Activated CD8-positive, alpha-beta memory T cell treated with anti-CD3 and anti-CD28 coated beads, Interleukin-2, amount 10 ng/mL, durations not matched to agents 7 days and 5 days (primary cell): ENCODE measurements around the gene CLCNKA. TPM values are rescaled to one million over a fixed set of nuclear protein-coding genes. Genes with fewer than 3 reads are reported as not detected.

ENCODE experiments used
- ATAC-seq: fragments of 150-1000 bp; cut with Tn5 transposase; one replicate; pipeline ENCODE4 v1.10.0; 2021; ENCODE audit warnings: moderate library complexity
- CTCF ChIA-PET: fragments of 350-600 bp; sonication (Branson Sonifier 250); formaldehyde crosslinking; loops from one replicate; lab custom pipeline; 2021; ENCODE audit warnings: antibody characterized with exemption; lab: Charles Lee
- DNase-seq: peaks from one replicate; pipeline ENCODE4 v3.0.0-alpha.2; 2020
- H3K27ac Mint-ChIP-seq: one replicate; pipeline ENCODE4 v1.8.0; 2021; ENCODE audit warnings: mild to moderate bottlenecking, mixed read lengths
- H3K27me3 Mint-ChIP-seq: one replicate; pipeline ENCODE4 v1.8.0; 2021; ENCODE audit warnings: mixed read lengths
- H3K36me3 Mint-ChIP-seq: one replicate; pipeline ENCODE4 v1.8.0; 2021; ENCODE audit warnings: mild to moderate bottlenecking, mixed read lengths
- H3K4me1 Mint-ChIP-seq: one replicate; pipeline ENCODE4 v1.8.0; 2021; ENCODE audit warnings: mixed read lengths
- H3K4me3 Mint-ChIP-seq: one replicate; pipeline ENCODE4 v1.8.0; 2021; ENCODE audit warnings: mild to moderate bottlenecking, moderate library complexity, mixed read lengths
- H3K9me3 Mint-ChIP-seq: one replicate; pipeline ENCODE4 v1.8.0; 2022; ENCODE audit warnings: low read depth, mixed read lengths
- total RNA-seq, 2 experiments: library from RNA; stranded (reverse); gene quantifications; one replicate each; pipeline ENCODE4 v1.2.3, GENCODE V29; 2021

CLCNKA gene
- total RNA-seq, 2 experiments from 2014 or later = not detected

DNA sequence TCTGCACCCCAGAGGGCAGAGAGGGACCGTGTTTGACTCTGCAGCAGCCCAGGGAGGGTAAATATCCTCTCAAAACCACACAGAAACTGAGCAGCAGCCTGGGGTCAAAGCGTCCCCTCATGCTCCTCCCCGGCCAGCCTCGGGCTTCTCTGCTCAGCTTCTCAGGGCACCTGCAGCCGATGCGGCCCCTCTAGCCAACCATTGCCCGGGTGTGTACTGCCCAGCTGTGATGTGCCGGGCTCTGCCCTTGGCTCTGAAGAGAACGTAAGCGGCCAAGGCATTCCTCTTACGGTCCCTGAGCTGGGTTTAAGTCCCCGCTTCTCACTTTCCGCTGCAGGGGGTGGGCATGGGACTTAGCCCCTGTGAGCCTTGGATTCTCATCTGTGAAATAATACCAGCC, 46.1 kb downstream of the CLCNKA start:
- no peaks in the 10 kb centered on the region for H3K9me3 Mint-ChIP-seq
- H3K27ac Mint-ChIP-seq = no peak overlapping the region
- ATAC-seq (no peak), DNase-seq (no peak)
- H3K27me3 Mint-ChIP-seq = peaks cover 36% of the 10 kb centered on the region
- peaks cover 71% of the 10 kb centered on the region for H3K4me1 Mint-ChIP-seq
- no peak overlapping the region for H3K4me3 Mint-ChIP-seq
- CTCF ChIA-PET = interaction anchor here (0.8 to 8.5 kb wide), 4 partner anchors 12 to 58 kb away, joined by 3 to 99 read pairs (median 4); no protein-coding TSS in a partner anchor
- no peaks in the 10 kb centered on the region for H3K36me3 Mint-ChIP-seq

DNA sequence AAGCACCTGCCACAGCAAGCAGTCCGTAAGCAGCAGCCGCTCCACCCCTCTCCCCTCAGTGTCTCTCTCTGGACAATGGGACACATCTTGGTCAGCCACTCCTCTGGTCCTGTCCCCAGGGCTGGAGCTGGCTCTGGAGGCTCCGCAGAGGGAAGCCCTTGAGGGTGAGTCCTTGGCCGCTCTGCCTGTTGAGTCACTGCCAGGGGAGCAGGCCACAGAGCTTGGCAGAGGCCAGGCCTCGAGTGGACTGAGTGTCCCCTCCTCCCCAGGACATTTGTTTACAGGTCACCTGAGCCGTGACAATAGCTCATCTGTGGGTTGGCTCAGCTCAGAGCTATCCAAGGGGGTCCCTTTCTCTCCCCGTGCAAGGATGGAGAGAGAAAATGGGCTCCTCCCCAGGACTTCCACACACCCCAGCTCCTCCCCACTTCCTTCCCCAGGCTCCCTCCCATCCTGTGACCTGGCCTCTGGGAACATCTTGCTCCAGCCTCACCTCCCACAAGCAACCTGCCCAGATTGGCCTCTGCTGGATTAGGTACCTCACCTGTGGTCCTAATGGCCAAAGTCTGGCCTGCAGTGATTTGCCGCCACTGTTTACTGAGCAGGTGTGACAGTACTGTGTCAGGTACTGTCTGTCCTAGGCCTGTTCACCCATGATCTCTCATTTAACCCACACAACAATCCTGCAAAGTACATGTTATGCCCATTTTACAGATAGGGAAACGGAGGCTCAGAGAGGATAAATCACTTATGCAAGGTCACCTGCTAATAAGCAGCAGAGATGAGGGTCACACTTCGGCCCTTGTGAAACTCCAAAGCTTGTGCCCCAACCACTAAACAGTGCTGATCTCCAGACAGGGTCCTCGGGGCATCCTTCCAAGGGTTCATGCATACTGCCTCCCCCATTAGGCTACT, 46.8 kb downstream of the CLCNKA start:
- Mint-ChIP-seq H3K27me3 (peaks cover 37% of the 10 kb centered on the region), H3K4me1 (peaks cover 66% of the 10 kb centered on the region), H3K27ac (no peak overlapping the region)

GRCh38 chr1:16070640-16071355, 49.0 kb downstream of the CLCNKA start:
- no peaks in the 10 kb centered on the region for H3K36me3 Mint-ChIP-seq
- H3K9me3 Mint-ChIP-seq = no peaks in the 10 kb centered on the region
- no peak overlapping the region for H3K4me3 Mint-ChIP-seq
- no peak for ATAC-seq
- H3K4me1 Mint-ChIP-seq = peaks cover 53% of the 10 kb centered on the region
- DNase-seq = no peak
- no peak overlapping the region for H3K27ac Mint-ChIP-seq
- CTCF ChIA-PET = interaction anchor here (0.6 to 8.5 kb wide), 10 partner anchors 10 to 384 kb away, joined by 3 to 99 read pairs (median 4); partner anchors contain the start of gene EPHA2
- H3K27me3 Mint-ChIP-seq = peaks cover 40% of the 10 kb centered on the region

More for the DNA sequence above, 46.8 kb downstream of the CLCNKA start:
- H3K4me3 Mint-ChIP-seq = no peak overlapping the region
- H3K36me3 Mint-ChIP-seq = no peaks in the 10 kb centered on the region
- H3K9me3 Mint-ChIP-seq = no peaks in the 10 kb centered on the region
- DNase-seq (no peak), ATAC-seq (no peak)
- CTCF ChIA-PET = interaction anchor here (0.8 to 8.5 kb wide), 5 partner anchors 12 to 59 kb away, joined by 3 to 99 read pairs (median 5); no protein-coding TSS in a partner anchor

DNA sequence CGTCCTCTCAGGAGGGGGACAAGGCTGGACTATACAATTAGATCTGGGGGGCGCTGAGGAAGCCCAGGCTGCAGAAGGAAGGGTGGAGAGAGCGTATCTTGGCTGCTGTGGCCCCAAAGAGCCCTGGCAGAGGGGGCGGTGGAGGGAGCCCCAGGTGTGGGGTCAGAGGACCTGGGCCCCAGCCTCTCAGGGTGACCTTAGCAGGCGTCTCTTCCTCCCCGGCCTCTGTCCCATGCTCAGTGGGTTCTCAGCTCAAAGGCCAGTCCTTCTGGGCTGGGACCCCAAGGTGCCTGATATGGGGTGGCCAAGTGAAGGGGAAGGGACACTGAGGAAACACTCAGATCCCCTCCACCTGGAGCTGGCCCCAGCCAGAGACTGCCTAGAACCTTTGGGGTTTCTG, 49.8 kb downstream of the CLCNKA start:
- no peaks in the 10 kb centered on the region for H3K9me3 Mint-ChIP-seq
- no peak overlapping the region for H3K27ac Mint-ChIP-seq
- H3K4me3 Mint-ChIP-seq = no peak overlapping the region
- H3K36me3 Mint-ChIP-seq = no peaks in the 10 kb centered on the region
- peaks cover 53% of the 10 kb centered on the region for H3K4me1 Mint-ChIP-seq
- ATAC-seq (no peak), DNase-seq (no peak)
- peaks cover 43% of the 10 kb centered on the region for H3K27me3 Mint-ChIP-seq
- CTCF ChIA-PET = interaction anchor here (1.3 to 8.5 kb wide), 4 partner anchors 9 to 146 kb away, joined by 4 to 99 read pairs (median 4); partner anchors contain the start of gene EPHA2

- no peak overlapping the region for H3K4me3 Mint-ChIP-seq
- H3K4me1 Mint-ChIP-seq = peaks cover 53% of the 10 kb centered on the region
- CTCF ChIA-PET = interaction anchor here (0.9 to 8.5 kb wide), 5 partner anchors 9 to 146 kb away, joined by 3 to 99 read pairs (median 5); no protein-coding TSS in a partner anchor
- H3K27me3 Mint-ChIP-seq = peaks cover 42% of the 10 kb centered on the region
- no peak overlapping the region for H3K27ac Mint-ChIP-seq
- no peaks in the 10 kb centered on the region for H3K9me3 Mint-ChIP-seq
- ATAC-seq (no peak), DNase-seq (no peak)
- no peaks in the 10 kb centered on the region for H3K36me3 Mint-ChIP-seq
These were observed 50.3 kb downstream of the CLCNKA start for GRCh38 chr1:16072095-16072494.

- Mint-ChIP-seq H3K9me3 (no peaks in the 10 kb centered on the region), H3K4me1 (peaks cover 45% of the 10 kb centered on the region), H3K27me3 (peaks cover 37% of the 10 kb centered on the region), H3K27ac (no peak overlapping the region), H3K36me3 (no peaks in the 10 kb centered on the region), H3K4me3 (no peak overlapping the region)
- no peak for DNase-seq
- ATAC-seq = peak; percentile 10
- CTCF ChIA-PET = interaction anchor here (0.9 to 8.5 kb wide), 13 partner anchors 8 to 290 kb away, joined by 3 to 99 read pairs (median 4); partner anchors contain the start of gene ZBTB17
These were observed 51.0 kb downstream of the CLCNKA start for GRCh38 chr1:16072616-16073484.

- Mint-ChIP-seq H3K36me3 (no peaks in the 10 kb centered on the region), H3K27me3 (peaks cover 37% of the 10 kb centered on the region), H3K9me3 (no peaks in the 10 kb centered on the region), H3K4me3 (peak within 1 kb of the TSS; percentile 53), H3K27ac (no peak within 1 kb of the TSS), H3K4me1 (peaks cover 38% of the 10 kb centered on the region)
- CTCF ChIA-PET = interaction anchor here (0.8 to 8.5 kb wide), 15 partner anchors 7 to 347 kb away, joined by 3 to 99 read pairs (median 4); partner anchors contain the start of gene ZBTB17
- ATAC-seq (peak; percentile 84), DNase-seq (no peak)
These were observed 51.8 kb downstream of the CLCNKA start, which contains the start of gene FAM131C for GRCh38 chr1:16073490-16074119. FAM131C (minus strand) TSS chr1:16073651; CDS start chr1:16073442, 209 bp downstream.

- H3K36me3 Mint-ChIP-seq = no peaks in the 10 kb centered on the region
- peak overlapping the region; percentile 23 for H3K4me3 Mint-ChIP-seq
- H3K27me3 Mint-ChIP-seq = peaks cover 32% of the 10 kb centered on the region
- H3K9me3 Mint-ChIP-seq = no peaks in the 10 kb centered on the region
- DNase-seq (no peak), ATAC-seq (no peak)
- CTCF ChIA-PET = interaction anchor here (0.8 to 8.5 kb wide), 9 partner anchors 7 to 347 kb away, joined by 3 to 99 read pairs (median 4); no protein-coding TSS in a partner anchor
- H3K27ac Mint-ChIP-seq = no peak overlapping the region
- H3K4me1 Mint-ChIP-seq = peaks cover 37% of the 10 kb centered on the region
These were observed 52.4 kb downstream of the CLCNKA start for GRCh38 chr1:16074217-16074616.

DNA sequence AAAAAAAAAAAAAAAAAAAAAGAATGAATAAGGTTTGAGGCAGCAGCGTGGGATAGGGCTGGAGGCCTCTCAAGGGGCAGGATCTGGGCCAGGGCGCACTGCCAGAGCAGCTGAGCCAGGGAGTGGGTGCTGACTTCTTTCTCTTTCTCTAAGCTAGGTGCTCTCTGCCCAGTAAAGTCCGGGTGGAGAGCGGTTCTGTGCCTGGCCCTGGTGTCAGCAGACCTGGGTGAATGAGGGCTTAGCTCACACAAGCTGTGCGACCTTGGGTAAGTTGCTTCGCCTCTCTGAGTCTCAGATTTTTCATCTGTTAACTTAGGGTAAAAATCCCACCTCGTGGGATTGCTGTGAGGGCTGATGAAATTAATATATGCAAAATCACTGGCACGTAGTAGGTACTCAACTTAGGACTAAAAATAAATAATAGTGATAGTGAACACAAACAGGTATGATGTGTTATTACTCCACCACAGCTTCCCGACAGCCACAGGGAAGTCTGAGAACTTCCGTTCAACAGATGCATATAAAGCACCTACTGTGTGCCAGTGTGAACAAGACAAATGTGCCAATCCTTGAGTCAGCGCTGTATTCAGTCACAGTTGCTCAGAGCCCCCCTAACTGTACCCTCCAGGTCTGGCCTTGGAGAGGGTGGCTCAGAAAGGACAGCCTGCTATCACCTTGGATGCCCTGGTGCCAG, 53.6 kb downstream of the CLCNKA start:
- H3K36me3 Mint-ChIP-seq = no peaks in the 10 kb centered on the region
- ATAC-seq (no peak), DNase-seq (no peak)
- H3K27me3 Mint-ChIP-seq = peaks cover 32% of the 10 kb centered on the region
- H3K9me3 Mint-ChIP-seq = no peaks in the 10 kb centered on the region
- H3K4me1 Mint-ChIP-seq = peaks cover 29% of the 10 kb centered on the region
- H3K4me3 Mint-ChIP-seq = no peak overlapping the region
- no peak overlapping the region for H3K27ac Mint-ChIP-seq
- CTCF ChIA-PET = interaction anchor here (0.6 to 1.5 kb wide), 4 partner anchors 10 to 545 kb away, joined by 3 to 9 read pairs (median 4); no protein-coding TSS in a partner anchor

DNA sequence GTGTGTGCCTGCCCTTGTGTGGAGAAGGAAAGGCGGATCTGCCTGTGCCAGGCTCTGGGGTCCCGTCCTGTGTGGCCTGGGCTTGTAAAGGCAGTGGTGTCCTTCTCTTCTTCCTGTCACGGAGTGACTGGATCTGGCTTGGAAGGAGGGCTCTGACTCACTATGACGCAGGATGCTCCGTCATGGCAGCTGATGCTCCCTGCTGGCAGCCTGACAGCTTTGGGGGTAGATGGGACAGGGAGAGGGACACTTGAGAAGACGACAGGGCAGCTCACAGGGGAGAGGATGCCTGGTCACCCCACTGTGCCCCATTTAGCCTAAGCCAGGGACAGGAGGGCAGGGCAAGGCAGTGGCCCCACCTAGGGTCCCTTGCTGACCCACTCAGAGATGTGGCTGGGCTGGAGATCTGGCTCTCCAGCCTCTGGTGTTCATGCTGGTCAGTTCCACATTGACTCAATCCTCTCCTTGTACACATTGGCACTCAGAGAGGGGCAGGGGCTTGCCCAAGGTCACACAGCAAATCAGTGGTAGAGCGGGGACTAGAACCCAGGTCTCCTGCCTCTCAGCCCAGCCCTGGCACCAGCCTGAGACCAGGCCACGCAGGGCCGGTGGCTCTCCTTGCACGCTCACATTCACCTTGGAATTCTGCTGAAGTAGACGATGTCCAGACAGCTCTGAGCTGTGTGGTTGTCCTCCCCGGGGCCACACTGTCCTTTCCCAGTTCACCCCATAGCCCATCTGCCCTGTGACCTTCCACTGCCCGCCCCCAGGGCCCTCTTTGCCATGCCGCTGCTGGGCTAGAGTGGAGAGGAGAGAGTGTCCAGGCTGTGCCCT, 54.4 kb downstream of the CLCNKA start:
- Mint-ChIP-seq H3K27ac (no peak overlapping the region), H3K36me3 (no peaks in the 10 kb centered on the region), H3K9me3 (no peaks in the 10 kb centered on the region), H3K4me1 (peaks cover 21% of the 10 kb centered on the region), H3K27me3 (peaks cover 28% of the 10 kb centered on the region), H3K4me3 (no peak overlapping the region)
- ATAC-seq (no peak), DNase-seq (no peak)
- CTCF ChIA-PET = interaction anchor here (0.6 kb wide), 1 partner anchor 110 kb away, joined by 3 read pairs; no protein-coding TSS in a partner anchor

DNA sequence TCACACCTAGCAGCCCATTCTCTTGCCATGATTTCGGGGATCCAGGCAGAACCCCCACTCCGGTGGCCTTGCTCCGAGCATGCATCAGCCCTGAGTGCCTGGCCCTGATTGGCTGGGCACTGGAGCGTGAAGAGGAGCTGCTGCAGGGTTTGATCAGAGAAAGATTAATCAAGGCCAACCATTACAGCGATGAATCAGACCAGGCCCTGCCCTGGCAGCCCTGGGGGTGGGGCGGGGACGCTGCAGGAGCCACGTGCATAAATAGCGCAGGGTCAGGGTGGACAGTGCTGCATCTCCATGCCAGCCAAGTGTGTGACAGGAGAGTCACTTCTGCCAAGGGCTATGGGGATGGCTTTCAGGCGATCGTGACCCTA, 55.0 kb downstream of the CLCNKA start:
- H3K4me1 Mint-ChIP-seq = peaks cover 20% of the 10 kb centered on the region
- H3K27ac Mint-ChIP-seq = no peak overlapping the region
- ATAC-seq = no peak
- CTCF ChIA-PET = interaction anchor here (1.3 to 10.9 kb wide), 4 partner anchors 109 to 286 kb away, joined by 4 to 259 read pairs (median 37); partner anchors contain the start of gene CPLANE2
- no peaks in the 10 kb centered on the region for H3K9me3 Mint-ChIP-seq
- no peak for DNase-seq
- peaks cover 24% of the 10 kb centered on the region for H3K27me3 Mint-ChIP-seq
- H3K36me3 Mint-ChIP-seq = no peaks in the 10 kb centered on the region
- H3K4me3 Mint-ChIP-seq = no peak overlapping the region
